ENCODE results near the gene NCOA1. TPM values are rescaled to one million over a fixed set of nuclear protein-coding genes. Genes with fewer than 3 reads are reported as not detected.

Gene NCOA1
- polyA plus RNA-seq, 1 donor from 2014 or later: 23.0 TPM

- Histone ChIP-seq H4K20me1 (ENCODE audit: insufficient read depth) (no peaks in the 10 kb centered on the region), H3K4me2 (ENCODE audit: low read length) (no peak overlapping the region), H3K27ac (ENCODE audit: low read length) (no peak overlapping the region), H3K4me3 (ENCODE audit: low read length) (no peak overlapping the region), H3K9ac (ENCODE audit: low read length) (no peak overlapping the region), H2AFZ (ENCODE audit: low read depth, low read length) (no peak overlapping the region), H3K9me2 (ENCODE audit: insufficient read depth, low read length) (no peaks in the 10 kb centered on the region), H3K27me3 (ENCODE audit: insufficient read depth, low read depth, low read length) (no peaks in the 10 kb centered on the region), H3K79me2 (replicated peaks; ENCODE audit: insufficient read depth, low read length) (peaks cover 25% of the 10 kb centered on the region), H3F3A (ENCODE audit: insufficient read depth, low read length, poor library complexity, severe bottlenecking) (no peaks in the 10 kb centered on the region), H3K36me3 (ENCODE audit: insufficient read depth, low read length) (no peaks in the 10 kb centered on the region), H3K9me3 (ENCODE audit: low read length) (peaks cover 9% of the 10 kb centered on the region)
- no peak for TF ChIP-seq EP300 (conservative IDR thresholded peaks at IDR 0.05; ENCODE audit: poor library complexity, severe bottlenecking)
- no peak for TF ChIP-seq MXI1 (conservative IDR thresholded peaks at IDR 0.05; ENCODE audit: poor library complexity, severe bottlenecking)
- no peak for TF ChIP-seq EZH2 (IDR thresholded peaks at IDR 0.05; ENCODE audit: borderline replicate concordance, insufficient read depth, low read length, poor library complexity, severe bottlenecking)
- no peak for TF ChIP-seq CTCF (IDR thresholded peaks at IDR 0.05; ENCODE audit: poor library complexity, severe bottlenecking)
- TF ChIP-seq REST (IDR thresholded peaks at IDR 0.05; ENCODE audit: borderline replicate concordance): no peak
- TF ChIP-seq TAF1 (IDR thresholded peaks at IDR 0.05; ENCODE audit: low read depth): no peak
- TF ChIP-seq POLR2AphosphoS5 (IDR thresholded peaks at IDR 0.05): no peak
- TF ChIP-seq SMC3 (conservative IDR thresholded peaks at IDR 0.05; ENCODE audit: poor library complexity): no peak
- no peak for TF ChIP-seq RAD21 (conservative IDR thresholded peaks at IDR 0.05)
Observed at GRCh38 chr2:24544456-24545115, 53.5 kb downstream of the NCOA1 start.

DNA sequence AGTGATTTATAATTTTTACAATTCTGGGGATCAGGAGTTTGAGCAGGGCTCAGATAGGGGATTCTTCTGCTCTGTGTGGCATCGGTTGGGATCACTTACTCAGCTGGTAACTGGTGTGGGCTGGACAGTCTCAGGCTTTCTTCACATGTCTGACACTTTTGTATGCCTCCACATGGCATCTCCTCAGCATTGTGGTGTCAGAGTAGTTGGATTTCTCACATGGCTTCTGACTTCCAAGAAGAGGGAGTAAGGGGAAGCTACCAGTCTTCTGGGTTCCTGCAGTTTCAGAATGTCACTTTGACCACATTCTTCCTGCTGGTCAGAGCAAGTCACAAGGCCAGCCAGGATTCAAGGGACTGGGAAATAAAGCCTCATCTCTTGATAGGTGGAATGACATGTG, 55.6 kb downstream of the NCOA1 start:
- peaks cover 25% of the 10 kb centered on the region for H3K79me2 ChIP-seq (replicated peaks; ENCODE audit: insufficient read depth, low read length)
- no peak overlapping the region for H3K9ac ChIP-seq (ENCODE audit: low read length)
- peaks cover 9% of the 10 kb centered on the region for H3K9me3 ChIP-seq (ENCODE audit: low read length)

More for the DNA sequence above, 55.6 kb downstream of the NCOA1 start:
- no peak overlapping the region for H2AFZ ChIP-seq (ENCODE audit: low read depth, low read length)
- no peaks in the 10 kb centered on the region for H3K36me3 ChIP-seq (ENCODE audit: insufficient read depth, low read length)
- TF ChIP-seq SMC3 (conservative IDR thresholded peaks at IDR 0.05; ENCODE audit: poor library complexity) (no peak), CTCF (IDR thresholded peaks at IDR 0.05; ENCODE audit: poor library complexity, severe bottlenecking) (no peak), MXI1 (conservative IDR thresholded peaks at IDR 0.05; ENCODE audit: poor library complexity, severe bottlenecking) (no peak), EZH2 (IDR thresholded peaks at IDR 0.05; ENCODE audit: borderline replicate concordance, insufficient read depth, low read length, poor library complexity, severe bottlenecking) (no peak), TAF1 (IDR thresholded peaks at IDR 0.05; ENCODE audit: low read depth) (no peak), REST (IDR thresholded peaks at IDR 0.05; ENCODE audit: borderline replicate concordance) (no peak), RAD21 (conservative IDR thresholded peaks at IDR 0.05) (no peak)
- H3F3A ChIP-seq (ENCODE audit: insufficient read depth, low read length, poor library complexity, severe bottlenecking): no peaks in the 10 kb centered on the region
- no peaks in the 10 kb centered on the region for H3K9me2 ChIP-seq (ENCODE audit: insufficient read depth, low read length)
- no peak overlapping the region for H3K27ac ChIP-seq (ENCODE audit: low read length)
- no peaks in the 10 kb centered on the region for H4K20me1 ChIP-seq (ENCODE audit: insufficient read depth)
- no peak overlapping the region for H3K4me3 ChIP-seq (ENCODE audit: low read length)
- H3K4me2 ChIP-seq (ENCODE audit: low read length): no peak overlapping the region
- no peaks in the 10 kb centered on the region for H3K27me3 ChIP-seq (ENCODE audit: insufficient read depth, low read depth, low read length)
